NCI-H226 (cell line): ENCODE data around the gene ANKRD66.
"Not testable (repeated sequence)": the region's sequence is repeated elsewhere in the genome, so short reads cannot be mapped to it uniquely, and the experiment has no call there.

ENCODE experiments used
- DNase-seq: peaks from one replicate; pipeline ENCODE4 v3.0.0-alpha.2; 2015

Gene ANKRD66

GRCh38 chr6:46756469-46757213, 9.9 kb downstream of the ANKRD66 start:
- DNase-seq: no peak

- no peak for DNase-seq
Observed at GRCh38 chr6:46757214-46757596, 10.5 kb downstream of the ANKRD66 start.

DNA sequence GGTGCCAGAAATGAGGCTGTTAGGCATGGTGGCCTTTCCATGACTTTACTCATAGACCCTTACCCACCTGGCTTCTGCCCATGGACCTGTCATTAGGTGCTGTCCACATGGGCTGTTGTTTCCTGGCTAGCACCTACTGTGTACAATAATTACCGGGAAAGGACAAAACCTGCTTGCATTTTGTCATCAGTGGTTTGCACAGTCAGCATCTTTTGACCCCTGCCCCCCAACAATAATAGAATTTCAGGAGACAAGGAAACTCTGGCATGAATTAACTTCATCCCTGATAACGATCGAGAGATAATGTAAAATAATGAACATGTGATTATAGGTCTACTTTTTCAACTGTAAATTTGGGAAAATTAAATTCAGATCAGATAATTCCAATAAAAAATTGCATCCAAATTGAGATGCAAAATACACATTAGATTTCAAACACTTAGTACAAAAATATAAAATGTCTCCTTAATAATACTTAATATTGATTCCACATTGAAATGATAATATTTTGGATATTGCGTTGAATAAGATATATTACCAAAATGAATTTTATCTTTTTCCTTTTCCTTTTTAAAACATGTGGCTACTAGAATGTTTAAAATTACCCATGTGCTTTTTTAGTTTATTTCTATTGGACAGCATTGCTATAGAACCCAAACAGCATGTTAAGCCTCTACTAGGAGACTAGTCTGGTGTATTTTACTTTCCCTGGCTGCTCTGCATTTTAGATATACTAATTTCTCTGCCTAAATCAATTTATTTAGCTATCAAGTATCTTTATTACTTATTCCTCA, 12.4 kb downstream of the ANKRD66 start:
- DNase-seq: no peak

DNA sequence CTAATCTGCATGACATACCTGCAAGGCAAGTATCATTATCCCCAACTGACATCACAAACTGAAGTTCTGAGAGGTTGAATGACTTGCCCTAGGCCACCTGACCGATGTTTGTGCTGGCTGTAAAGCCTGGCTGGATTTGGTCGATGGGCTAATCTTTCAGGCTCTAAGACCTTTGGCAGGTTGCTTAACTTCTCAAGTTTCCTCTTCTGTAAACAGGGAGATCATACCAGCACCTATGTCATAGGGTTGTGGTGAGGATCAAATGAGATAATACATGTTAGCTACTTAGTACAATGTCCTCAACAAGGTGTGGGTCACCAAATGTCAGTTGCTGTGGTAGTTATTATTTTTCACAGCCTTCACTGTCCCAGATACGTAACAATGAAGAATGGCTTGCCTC, 14.2 kb downstream of the ANKRD66 start:
- DNase-seq: no peak

- DNase-seq: no peak
Observed at GRCh38 chr6:46763466-46763865, 16.7 kb downstream of the ANKRD66 start.

- DNase-seq: not testable (repeated sequence)
Observed at GRCh38 chr6:46764280-46764679, 17.5 kb downstream of the ANKRD66 start.

- DNase-seq: no peak
Observed at GRCh38 chr6:46764961-46765360, 18.2 kb downstream of the ANKRD66 start.

- DNase-seq: no peak
Observed at GRCh38 chr6:46772016-46772415, 25.3 kb downstream of the ANKRD66 start.

DNA sequence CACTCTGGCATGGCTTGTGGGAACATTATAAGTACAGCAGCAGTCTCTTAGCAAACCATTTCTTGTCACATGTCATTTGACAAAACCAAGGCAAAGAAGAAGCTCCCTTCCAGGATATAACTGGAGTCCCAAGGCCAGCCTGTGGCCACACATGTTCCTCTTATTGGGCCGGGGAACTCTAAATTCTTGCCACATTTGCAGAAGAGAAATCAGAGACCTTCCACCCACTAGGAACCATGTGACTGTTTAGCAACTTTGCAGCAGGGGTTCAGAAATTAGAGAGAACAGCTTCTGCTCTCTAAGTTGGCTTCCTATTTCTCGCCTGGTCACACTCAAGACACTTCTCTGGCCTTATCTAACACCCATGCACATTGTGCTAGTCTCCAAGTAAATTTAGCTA, 26.0 kb downstream of the ANKRD66 start:
- DNase-seq: no peak

GRCh38 chr6:46773201-46773855, 26.6 kb downstream of the ANKRD66 start:
- DNase-seq: peak; percentile 61

- not testable (repeated sequence) for DNase-seq
Observed at GRCh38 chr6:46774736-46775135, 28.0 kb downstream of the ANKRD66 start.

DNA sequence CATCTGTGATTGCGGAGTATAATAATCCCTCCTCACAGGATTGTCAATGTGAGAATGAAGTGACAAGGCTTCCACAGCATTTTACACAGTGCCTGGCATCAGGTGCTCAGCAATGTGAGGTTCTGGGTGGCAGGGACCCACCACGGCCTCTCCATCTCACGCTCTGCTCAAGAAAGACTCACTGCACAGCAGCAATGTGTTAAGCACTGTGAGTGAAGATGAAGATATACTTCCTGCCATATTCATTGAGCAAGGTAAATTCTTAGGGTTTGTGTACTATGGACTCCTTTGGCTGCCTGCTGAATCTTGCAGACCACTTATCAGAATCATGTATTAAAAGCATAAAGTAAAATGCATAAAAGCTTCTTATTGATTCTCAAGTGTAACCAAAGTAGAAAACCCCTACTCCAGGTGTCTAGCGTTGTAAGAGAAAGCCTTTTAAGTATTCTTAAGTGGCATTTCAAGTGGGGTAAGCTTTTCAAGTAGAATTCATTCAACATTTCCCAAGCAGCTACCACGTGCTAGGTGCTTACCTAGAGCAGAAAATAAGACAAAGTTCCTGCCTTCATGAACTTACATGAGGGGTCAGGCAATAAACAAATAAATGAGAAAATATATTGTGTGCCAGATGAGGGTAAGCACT, 29.5 kb downstream of the ANKRD66 start:
- DNase-seq: no peak

GRCh38 chr6:46777476-46778346, 31.0 kb downstream of the ANKRD66 start:
- no peak for DNase-seq

DNA sequence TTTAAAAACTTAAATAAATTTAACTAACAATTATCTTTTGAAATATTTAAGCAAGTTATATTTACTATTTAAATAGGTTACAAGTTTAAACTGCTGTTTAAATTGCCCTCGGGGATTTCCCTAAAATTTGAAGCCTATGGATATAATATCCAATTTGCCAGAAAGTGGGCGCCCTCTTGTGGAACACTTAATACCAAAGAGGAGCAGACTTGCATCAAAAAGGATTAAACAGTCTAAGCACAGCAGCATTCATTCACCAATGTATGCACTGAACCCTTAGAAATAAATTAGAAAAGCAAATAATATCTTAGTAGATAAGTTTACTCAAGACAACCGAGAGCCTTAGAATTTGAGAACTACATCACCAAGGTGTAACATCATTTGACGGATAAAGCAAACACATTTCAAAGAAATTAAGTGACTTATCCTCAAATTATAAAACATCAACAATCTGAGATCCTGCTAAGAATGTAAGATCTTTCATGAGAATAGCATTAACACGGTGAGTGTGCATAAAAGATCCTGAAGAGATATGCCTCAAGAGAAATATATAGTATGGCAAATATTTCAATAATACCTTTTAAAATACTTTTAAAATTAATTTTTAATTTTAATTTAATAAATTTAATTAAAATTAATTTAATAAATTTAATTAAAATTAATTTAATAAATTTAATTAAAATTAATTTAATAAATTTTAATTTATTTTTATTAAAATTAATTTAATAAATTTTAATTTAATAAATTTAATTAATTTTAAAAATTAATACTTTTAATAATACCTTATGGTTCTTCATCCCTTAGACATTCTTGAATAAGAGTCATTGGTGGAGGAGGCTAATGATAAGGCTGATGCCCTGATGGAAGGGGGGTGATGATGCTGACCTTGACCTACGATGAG, 35.0 kb downstream of the ANKRD66 start:
- DNase-seq: peak; percentile 36

GRCh38 chr6:46784535-46784934, 37.8 kb downstream of the ANKRD66 start:
- DNase-seq: no peak

DNA sequence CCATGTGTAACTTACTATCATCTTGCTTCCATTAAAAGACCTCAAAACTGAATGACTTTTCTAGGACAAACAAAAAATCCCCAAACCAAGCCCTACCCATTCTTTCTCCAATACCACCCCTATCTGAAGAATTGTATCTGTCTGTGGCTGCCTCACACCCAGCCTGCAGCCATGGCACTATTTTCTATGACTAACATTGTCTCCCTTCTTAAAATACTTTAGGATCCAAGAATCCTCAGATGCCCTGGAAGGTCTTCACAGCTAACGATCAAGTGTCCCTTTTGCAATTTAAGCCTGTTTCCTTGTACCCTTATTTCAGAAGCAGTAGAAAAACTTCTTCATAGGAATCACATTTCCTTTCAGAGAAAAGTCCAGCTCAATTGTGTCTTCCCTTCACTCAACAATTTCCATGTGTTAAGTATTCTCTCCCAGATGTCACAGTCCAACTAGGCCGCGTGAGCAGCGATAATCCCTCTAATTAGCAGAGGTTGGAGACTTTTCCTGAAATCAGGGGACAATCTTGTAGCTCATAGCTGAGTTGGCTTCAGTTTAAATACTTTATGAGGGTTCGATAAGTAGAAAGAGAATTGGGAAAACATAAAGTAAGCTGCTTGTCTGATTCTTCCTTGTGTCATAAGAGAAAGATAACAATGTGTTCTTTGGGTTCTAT, 41.3 kb downstream of the ANKRD66 start:
- DNase-seq: no peak

GRCh38 chr6:46788791-46789190, 42.1 kb downstream of the ANKRD66 start:
- DNase-seq: no peak

- no peak for DNase-seq
Observed at GRCh38 chr6:46789434-46790354, 43.0 kb downstream of the ANKRD66 start.

GRCh38 chr6:46790355-46790874, 43.7 kb downstream of the ANKRD66 start:
- DNase-seq: no peak
